ENCODE measurements around the gene PRSS56. TPM values are rescaled to one million over a fixed set of nuclear protein-coding genes. Genes with fewer than 3 reads are reported as not detected.
A peak's percentile ranks its signal among the peaks of the same experiment; 100 is the strongest.

PRSS56 gene
- total RNA-seq, 1 donor from 2014 or later: not detected

DNA sequence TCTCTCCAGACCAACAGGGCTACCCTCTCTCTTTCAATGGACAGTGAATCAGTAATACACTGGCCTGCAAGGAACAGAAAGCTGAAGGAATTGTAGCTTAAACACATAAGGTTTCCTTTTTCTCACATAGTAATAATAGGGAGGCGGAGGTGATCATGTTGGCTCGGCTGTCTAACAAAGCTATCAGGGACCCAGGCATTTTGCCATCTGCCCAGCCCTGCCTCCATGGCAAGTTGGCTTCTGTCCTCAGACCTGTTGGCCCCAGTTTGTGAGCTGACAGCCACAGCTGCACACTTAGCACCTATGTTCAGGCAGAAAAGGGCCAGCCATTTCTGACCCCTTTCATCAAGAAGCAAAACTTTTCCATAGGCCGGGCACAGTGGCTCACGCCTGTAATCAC is 17.3 kb downstream of the PRSS56 start:
- peaks cover 16% of the 10 kb centered on the region for H3K4me1 ChIP-seq
- no peaks in the 10 kb centered on the region for H3K9me3 ChIP-seq (ENCODE audit: low read depth)
- Mint-ChIP-seq H3K27me3 (ENCODE audit: insufficient read depth, low read depth) (peaks cover 3% of the 10 kb centered on the region), H3K36me3 (no peaks in the 10 kb centered on the region), H3K27ac (no peak overlapping the region), H3K4me1 (peaks cover 29% of the 10 kb centered on the region), H3K9me3 (no peaks in the 10 kb centered on the region), H3K4me3 (no peak overlapping the region)
- no peaks in the 10 kb centered on the region for H3K27me3 ChIP-seq
- H3K9ac ChIP-seq: no peak overlapping the region
- no peak for DNase-seq (ENCODE audit: low spot score)
- H3K4me3 ChIP-seq: no peak overlapping the region
- H3F3A ChIP-seq (ENCODE audit: low read depth): peaks cover 3% of the 10 kb centered on the region
- H4K20me1 ChIP-seq (ENCODE audit: low read depth): no peaks in the 10 kb centered on the region
- H3K27ac ChIP-seq: no peak overlapping the region
- no peak for TF ChIP-seq EZH2 (IDR thresholded peaks at IDR 0.05)
- no peak for TF ChIP-seq EZH2phosphoT487 (IDR thresholded peaks at IDR 0.05)
- TF ChIP-seq, protein P1, sequence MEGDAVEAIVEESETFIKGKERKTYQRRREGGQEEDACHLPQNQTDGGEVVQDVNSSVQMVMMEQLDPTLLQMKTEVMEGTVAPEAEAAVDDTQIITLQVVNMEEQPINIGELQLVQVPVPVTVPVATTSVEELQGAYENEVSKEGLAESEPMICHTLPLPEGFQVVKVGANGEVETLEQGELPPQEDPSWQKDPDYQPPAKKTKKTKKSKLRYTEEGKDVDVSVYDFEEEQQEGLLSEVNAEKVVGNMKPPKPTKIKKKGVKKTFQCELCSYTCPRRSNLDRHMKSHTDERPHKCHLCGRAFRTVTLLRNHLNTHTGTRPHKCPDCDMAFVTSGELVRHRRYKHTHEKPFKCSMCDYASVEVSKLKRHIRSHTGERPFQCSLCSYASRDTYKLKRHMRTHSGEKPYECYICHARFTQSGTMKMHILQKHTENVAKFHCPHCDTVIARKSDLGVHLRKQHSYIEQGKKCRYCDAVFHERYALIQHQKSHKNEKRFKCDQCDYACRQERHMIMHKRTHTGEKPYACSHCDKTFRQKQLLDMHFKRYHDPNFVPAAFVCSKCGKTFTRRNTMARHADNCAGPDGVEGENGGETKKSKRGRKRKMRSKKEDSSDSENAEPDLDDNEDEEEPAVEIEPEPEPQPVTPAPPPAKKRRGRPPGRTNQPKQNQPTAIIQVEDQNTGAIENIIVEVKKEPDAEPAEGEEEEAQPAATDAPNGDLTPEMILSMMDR (IDR thresholded peaks at IDR 0.05): no peak
- H3K79me2 ChIP-seq (ENCODE audit: low read depth): no peaks in the 10 kb centered on the region
- no peak overlapping the region for H2AFZ ChIP-seq (replicated peaks)
- no peaks in the 10 kb centered on the region for H3K36me3 ChIP-seq
- no peak overlapping the region for H3K4me2 ChIP-seq

DNA sequence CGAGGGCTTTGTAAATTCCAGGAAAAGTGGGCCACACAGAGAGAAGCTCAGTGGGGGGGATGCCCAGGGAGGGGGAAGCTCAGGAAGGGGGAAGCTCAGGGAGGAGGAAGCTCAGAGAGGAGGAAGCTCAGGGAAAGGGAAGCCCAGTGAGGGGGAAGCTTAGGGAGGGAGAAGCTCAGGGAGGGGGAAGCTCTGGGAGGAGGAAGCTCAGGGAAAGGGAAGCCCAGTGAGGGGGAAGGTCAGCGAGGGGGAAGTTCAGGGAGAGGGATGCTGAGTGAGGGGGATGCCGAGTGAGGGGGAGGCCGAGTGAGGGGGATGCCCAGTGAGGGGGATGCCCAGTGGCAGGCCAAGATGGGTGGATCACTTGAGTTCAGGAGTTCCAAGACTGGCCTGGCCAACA is 18.5 kb downstream of the PRSS56 start:
- Mint-ChIP-seq H3K36me3 (no peaks in the 10 kb centered on the region), H3K9me3 (no peaks in the 10 kb centered on the region), H3K27me3 (ENCODE audit: insufficient read depth, low read depth) (peaks cover 3% of the 10 kb centered on the region), H3K4me3 (no peak overlapping the region), H3K27ac (no peak overlapping the region), H3K4me1 (peaks cover 25% of the 10 kb centered on the region)
- TF ChIP-seq, protein P1 (IDR thresholded peaks at IDR 0.05): no peak
- TF ChIP-seq EZH2 (IDR thresholded peaks at IDR 0.05) (no peak), EZH2phosphoT487 (IDR thresholded peaks at IDR 0.05) (no peak)
- H3K4me2 ChIP-seq: no peak overlapping the region
- no peaks in the 10 kb centered on the region for H3K36me3 ChIP-seq
- no peak overlapping the region for H2AFZ ChIP-seq (replicated peaks)
- H3K4me3 ChIP-seq: no peak overlapping the region
- H4K20me1 ChIP-seq (ENCODE audit: low read depth): no peaks in the 10 kb centered on the region
- H3K9me3 ChIP-seq (ENCODE audit: low read depth): no peaks in the 10 kb centered on the region
- no peak for DNase-seq (ENCODE audit: low spot score)
- H3K27me3 ChIP-seq: no peaks in the 10 kb centered on the region
- no peak overlapping the region for H3K27ac ChIP-seq
- no peak overlapping the region for H3K9ac ChIP-seq
- H3F3A ChIP-seq (ENCODE audit: low read depth): peaks cover 3% of the 10 kb centered on the region
- H3K79me2 ChIP-seq (ENCODE audit: low read depth): no peaks in the 10 kb centered on the region
- peaks cover 16% of the 10 kb centered on the region for H3K4me1 ChIP-seq

DNA sequence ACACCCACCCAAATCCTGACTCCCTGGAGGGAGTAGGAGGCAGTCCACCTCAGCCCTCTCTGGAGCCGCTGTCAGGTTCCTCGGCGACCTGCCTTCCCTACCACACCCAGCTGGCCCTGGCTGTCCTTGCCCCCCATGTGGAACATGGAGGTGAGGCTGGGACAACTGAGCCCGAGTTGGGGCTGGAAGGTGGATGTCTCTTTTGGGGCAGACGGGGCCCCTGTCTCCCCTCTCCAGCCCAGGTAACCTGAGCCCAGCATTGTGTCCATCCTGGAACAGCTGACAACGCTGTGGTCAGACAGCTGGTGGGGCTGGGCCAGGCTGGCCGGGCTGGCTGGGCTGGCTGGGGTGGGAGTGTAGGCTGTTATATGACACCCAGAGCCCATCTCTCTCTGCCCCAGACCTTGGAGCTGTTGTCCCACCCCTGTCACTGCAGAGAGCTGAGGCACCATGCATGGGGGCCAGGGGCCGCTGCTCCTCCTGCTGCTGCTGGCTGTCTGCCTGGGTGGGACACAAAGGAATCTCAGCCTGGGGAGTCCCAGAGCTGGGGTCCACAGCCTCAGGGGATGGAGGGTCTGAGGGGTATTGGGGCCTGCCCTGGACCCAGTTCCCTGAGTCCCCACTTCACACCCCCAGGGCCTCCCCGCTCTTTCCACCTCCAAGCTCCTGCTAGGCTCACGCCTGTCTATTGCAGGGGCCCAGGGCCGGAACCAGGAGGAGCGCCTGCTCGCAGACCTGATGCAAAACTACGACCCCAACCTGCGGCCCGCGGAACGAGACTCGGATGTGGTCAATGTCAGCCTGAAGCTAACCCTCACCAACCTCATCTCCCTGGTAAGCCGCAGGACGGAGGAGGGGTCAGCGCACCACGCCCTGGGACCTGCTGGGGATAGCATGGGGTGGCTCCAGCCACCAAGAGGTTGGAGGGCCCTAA is 19.4 kb downstream of the PRSS56 start, which contains the start of gene CHRNG:
Gene CHRNG (plus strand): TSS at position 395 of the 934 bp plus-strand sequence. CDS start 56 bp downstream, at position 451.
- H3K36me3 ChIP-seq: no peaks in the 10 kb centered on the region
- H3K27me3 ChIP-seq: no peaks in the 10 kb centered on the region
- no peak within 1 kb of the TSS for H3K27ac Mint-ChIP-seq
- no peaks in the 10 kb centered on the region for H3K9me3 ChIP-seq (ENCODE audit: low read depth)
- no peak within 1 kb of the TSS for H2AFZ ChIP-seq (replicated peaks)
- no peak for TF ChIP-seq EZH2 (IDR thresholded peaks at IDR 0.05)
- TF ChIP-seq EZH2phosphoT487 (IDR thresholded peaks at IDR 0.05): no peak
- TF ChIP-seq, protein P1 (IDR thresholded peaks at IDR 0.05): no peak
- peak; percentile 28 for DNase-seq (ENCODE audit: low spot score)
- no peak within 1 kb of the TSS for H3K4me3 Mint-ChIP-seq
- no peak within 1 kb of the TSS for H3K4me3 ChIP-seq
- H3K4me1 ChIP-seq: peaks cover 8% of the 10 kb centered on the region
- H3K4me2 ChIP-seq: peak within 1 kb of the TSS; percentile 27
- H3F3A ChIP-seq (ENCODE audit: low read depth): peaks cover 3% of the 10 kb centered on the region
- no peaks in the 10 kb centered on the region for H3K9me3 Mint-ChIP-seq
- no peaks in the 10 kb centered on the region for H4K20me1 ChIP-seq (ENCODE audit: low read depth)
- H3K9ac ChIP-seq: no peak within 1 kb of the TSS
- no peaks in the 10 kb centered on the region for H3K36me3 Mint-ChIP-seq
- no peak within 1 kb of the TSS for H3K27ac ChIP-seq
- H3K4me1 Mint-ChIP-seq: peaks cover 16% of the 10 kb centered on the region
- H3K27me3 Mint-ChIP-seq (ENCODE audit: insufficient read depth, low read depth): no peaks in the 10 kb centered on the region
- no peaks in the 10 kb centered on the region for H3K79me2 ChIP-seq (ENCODE audit: low read depth)
